Upper lobe of right lung (tissue), 1 donor: Measurements from ENCODE around the gene MYBBP1A. TPM values are rescaled to one million over a fixed set of nuclear protein-coding genes. Genes with fewer than 3 reads are reported as not detected.

Experiments
- ATAC-seq: fragments of 200-7000 bp; cut with Tn5 transposase; one replicate; pipeline ENCODE4 v1.9.1; 2020; ENCODE audit warnings: mild to moderate bottlenecking, moderate library complexity
- DNase-seq: peaks from one replicate; pipeline ENCODE4 v3.0.0-alpha.2; 2020
- H3K27ac ChIP-seq: fragments of 200-600 bp; one replicate; pipeline ENCODE4 v1.8.0; 2022
- H3K27me3 ChIP-seq: fragments of 200-600 bp; one replicate; pipeline ENCODE4 v1.8.0; 2022; ENCODE audit warnings: mild to moderate bottlenecking
- H3K36me3 ChIP-seq: fragments of 200-600 bp; one replicate; pipeline ENCODE4 v1.8.0; 2022
- H3K4me1 ChIP-seq: fragments of 200-600 bp; one replicate; pipeline ENCODE4 v1.8.0; 2022
- H3K4me3 ChIP-seq: fragments of 200-600 bp; one replicate; pipeline ENCODE4 v1.8.0; 2022; ENCODE audit warnings: mild to moderate bottlenecking
- H3K9me3 ChIP-seq: fragments of 200-600 bp; one replicate; pipeline ENCODE4 v1.8.0; 2022
- CTCF ChIP-seq: fragments of 200-600 bp; IDR thresholded peaks from one replicate; pipeline ENCODE4 v1.8.0; 2022; ENCODE audit warnings: antibody characterized with exemption
- intact Hi-C: fragments of 100-400 bp; cut with DNase I; formaldehyde crosslinking; loops from one replicate; pipeline ENCODE4 v1.11.0; 2022
- total RNA-seq: library from RNA; stranded (reverse); fragmentation: NEBNext Ultra II Directional; extraction: Animal tissue kit (Norgen Biotek cat#: 25700); gene quantifications from one replicate; pipeline ENCODE4 v1.2.1, GENCODE V29; 2021
- donor health status: DM: no; HTN: yes; CAD: no; lungs with severe emphysema.

The MYBBP1A gene
- total RNA-seq, 1 donor from 2014 or later = 46.7 TPM

GRCh38 chr17:4512156-4513112, 42.8 kb downstream of the MYBBP1A start:
- intact Hi-C loops = no loop called here
- Histone ChIP-seq H3K27ac (no peak overlapping the region), H3K27me3 (no peaks in the 10 kb centered on the region), H3K36me3 (no peaks in the 10 kb centered on the region), H3K9me3 (no peaks in the 10 kb centered on the region), H3K4me3 (no peak overlapping the region), H3K4me1 (peaks cover 78% of the 10 kb centered on the region)
- TF ChIP-seq CTCF = no peak
- DNase-seq (no peak), ATAC-seq (no peak)

GRCh38 chr17:4511199-4511932, 43.8 kb downstream of the MYBBP1A start:
- TF ChIP-seq CTCF = no peak
- no peaks in the 10 kb centered on the region for H3K27me3 ChIP-seq
- peak overlapping the region; percentile 11 for H3K27ac ChIP-seq
- H3K36me3 ChIP-seq = no peaks in the 10 kb centered on the region
- no peak for ATAC-seq
- H3K9me3 ChIP-seq = no peaks in the 10 kb centered on the region
- intact Hi-C loops = no loop called here
- no peak for DNase-seq
- H3K4me1 ChIP-seq = peaks cover 75% of the 10 kb centered on the region
- H3K4me3 ChIP-seq = no peak overlapping the region

GRCh38 chr17:4510618-4510941, 44.6 kb downstream of the MYBBP1A start:
- intact Hi-C loops = no loop called here
- H3K4me1 ChIP-seq = peaks cover 78% of the 10 kb centered on the region

GRCh38 chr17:4509923-4510617, 45.1 kb downstream of the MYBBP1A start:
- ATAC-seq (no peak), DNase-seq (no peak)
- Histone ChIP-seq H3K27ac (peak overlapping the region; percentile 65), H3K27me3 (no peaks in the 10 kb centered on the region), H3K36me3 (no peaks in the 10 kb centered on the region), H3K4me1 (peaks cover 78% of the 10 kb centered on the region), H3K9me3 (no peaks in the 10 kb centered on the region), H3K4me3 (no peak overlapping the region)
- intact Hi-C loops = no loop called here
- no peak for TF ChIP-seq CTCF

More at GRCh38 chr17:4510618-4510941, 44.6 kb downstream of the MYBBP1A start:
- no peak overlapping the region for H3K4me3 ChIP-seq
- no peaks in the 10 kb centered on the region for H3K9me3 ChIP-seq
- ATAC-seq (no peak), DNase-seq (no peak)
- no peak overlapping the region for H3K27ac ChIP-seq
- no peaks in the 10 kb centered on the region for H3K27me3 ChIP-seq
- H3K36me3 ChIP-seq = no peaks in the 10 kb centered on the region
- no peak for TF ChIP-seq CTCF

GRCh38 chr17:4509401-4509800, 45.8 kb downstream of the MYBBP1A start:
- DNase-seq (peak; percentile 80), ATAC-seq (peak; percentile 57)
- Histone ChIP-seq H3K27ac (peak overlapping the region; percentile 65), H3K4me3 (no peak overlapping the region), H3K36me3 (no peaks in the 10 kb centered on the region), H3K9me3 (no peaks in the 10 kb centered on the region), H3K4me1 (peaks cover 77% of the 10 kb centered on the region), H3K27me3 (no peaks in the 10 kb centered on the region)
- no peak for TF ChIP-seq CTCF
- intact Hi-C loops = no loop called here
